Endothelial cell of umbilical vein (primary cell): Measurements from ENCODE around the gene PCNA. TPM values are rescaled to one million over a fixed set of nuclear protein-coding genes. Genes with fewer than 3 reads are reported as not detected.

Experiments
- BruUV-seq: library from RNA; stranded (reverse); fragments of 400-500 nt; replicated peaks from 2 replicates; lab custom pipeline; 2021; lab: Mats Ljungman, UMichigan
- CTCF ChIA-PET: fragments of 300-600, 350-600 bp; sonication (Branson Sonifier 250); formaldehyde crosslinking; loops from one replicate; lab custom pipeline; 2021; ENCODE audit warnings: antibody characterized with exemption, inconsistent platforms; lab: Charles Lee
- POLR2A ChIA-PET: fragments of 300-600, 350-600 bp; sonication (Branson Sonifier 250); formaldehyde crosslinking; loops from one replicate; lab custom pipeline; 2021; ENCODE audit warnings: antibody characterized with exemption, inconsistent platforms; lab: Charles Lee
- DNase-seq: peaks from one replicate; pipeline ENCODE4 v3.0.0-alpha.2; 2011; ENCODE audit warnings: low read depth, low spot score
- FAIRE-seq: peaks from 2 replicates; lab custom pipeline; 2011; peaks lifted over from hg19 to GRCh38; lab: Jason Lieb, UNC
- H2AFZ ChIP-seq: 2 replicates; pipeline ENCODE4 v1.6.0; 2012; ENCODE audit warnings: low read depth, low read length, control low read depth, inconsistent platforms
- H3K27ac ChIP-seq: 2 replicates; pipeline ENCODE4 v1.5.1; 2011; ENCODE audit warnings: low read depth, mild to moderate bottlenecking, control low read depth, low read length, moderate library complexity; ENCODE audit not compliant: insufficient read depth
- H3K27me3 ChIP-seq, 2 experiments: 2 replicates each; pipeline versions ENCODE4 v1.6.0 to v1.6.1; 2011; ENCODE audit warnings: low read length in 2 of 2, mixed read lengths in 1 of 2; ENCODE audit not compliant: control insufficient read depth in 2 of 2, insufficient read depth in 2 of 2
- H3K36me3 ChIP-seq, 2 experiments: 2 replicates in 1 of 2; 3 replicates in 1 of 2; pipeline ENCODE4 v1.5.1; 2011; ENCODE audit warnings: low read length in 2 of 2, mild to moderate bottlenecking in 1 of 2, moderate library complexity in 1 of 2; ENCODE audit not compliant: control insufficient read depth in 2 of 2, insufficient read depth in 2 of 2; ENCODE audit errors: extremely low read depth in 1 of 2
- H3K4me1 ChIP-seq: 3 replicates; pipeline ENCODE4 v1.5.1; 2011; ENCODE audit warnings: mild to moderate bottlenecking, low read length; ENCODE audit not compliant: control insufficient read depth, insufficient read depth; ENCODE audit errors: extremely low read depth
- H3K4me2 ChIP-seq: 2 replicates; pipeline ENCODE4 v1.6.1; 2011; ENCODE audit warnings: low read length, control low read depth, mixed read lengths; ENCODE audit not compliant: insufficient read depth
- H3K4me3 ChIP-seq, 3 experiments: fragments of 200-600 bp in 1 of 3; sonication (generic), shearing (Covaris generic) in 1 of 3; replicated peaks in 1 of 3; 2 replicates each; pipeline ENCODE4 v1.5.1; 2011 to 2016; ENCODE audit warnings: control low read depth in 3 of 3, low read length in 3 of 3, mild to moderate bottlenecking in 2 of 3, inconsistent platforms in 1 of 3, low read depth in 1 of 3, moderate library complexity in 1 of 3; ENCODE audit not compliant: insufficient read depth in 1 of 3
- H3K79me2 ChIP-seq: 2 replicates; pipeline ENCODE4 v1.6.0; 2012; ENCODE audit warnings: low read length, inconsistent platforms; ENCODE audit not compliant: control insufficient read depth, insufficient read depth
- H3K9ac ChIP-seq: replicated peaks from 2 replicates; pipeline ENCODE3; 2011; ENCODE audit warnings: low read length, control low read depth; ENCODE audit not compliant: insufficient read depth; ENCODE audit errors: extremely low read depth
- H3K9me1 ChIP-seq: replicated peaks from 3 replicates; pipeline ENCODE4 v1.6.0; 2011; ENCODE audit warnings: mild to moderate bottlenecking, low read length; ENCODE audit not compliant: control insufficient read depth, insufficient read depth; ENCODE audit errors: extremely low read depth
- H3K9me3 ChIP-seq: replicated peaks from 2 replicates; pipeline ENCODE4 v1.5.1; 2012; ENCODE audit warnings: low read length, inconsistent platforms; ENCODE audit not compliant: control insufficient read depth, insufficient read depth
- H4K20me1 ChIP-seq: replicated peaks from 2 replicates; pipeline ENCODE3; 2011; ENCODE audit warnings: mild to moderate bottlenecking, low read length; ENCODE audit not compliant: control insufficient read depth, insufficient read depth; ENCODE audit errors: extremely low read depth
- EZH2 ChIP-seq: IDR thresholded peaks from 2 replicates; pipeline ENCODE4 v1.6.1; 2012; ENCODE audit warnings: borderline replicate concordance, low read depth, mild to moderate bottlenecking, moderate library complexity, low read length, inconsistent platforms; ENCODE audit not compliant: severe bottlenecking
- FOS ChIP-seq: IDR thresholded peaks from 2 replicates; pipeline ENCODE4 v1.6.1; 2011; ENCODE audit warnings: mild to moderate bottlenecking, low read length, moderate library complexity, borderline replicate concordance; ENCODE audit not compliant: insufficient read depth
- GATA2 ChIP-seq: IDR thresholded peaks from 2 replicates; pipeline ENCODE4 v1.7.0; 2011; ENCODE audit warnings: low read depth, mild to moderate bottlenecking, moderate library complexity, mixed read lengths, low read length; ENCODE audit not compliant: insufficient read length, insufficient read depth
- JUN ChIP-seq: IDR thresholded peaks from 2 replicates; pipeline ENCODE4 v1.6.1; 2011; ENCODE audit warnings: borderline replicate concordance, low read depth; ENCODE audit not compliant: insufficient read length, insufficient read depth
- MAX ChIP-seq: IDR thresholded peaks from 2 replicates; pipeline ENCODE4 v1.6.1; 2011; ENCODE audit not compliant: insufficient read depth, insufficient read length
- MYC ChIP-seq: IDR thresholded peaks from one replicate; pipeline ENCODE4 v1.6.1; 2011; ENCODE audit warnings: mild to moderate bottlenecking, low read depth, low read length
- POLR2A ChIP-seq: IDR thresholded peaks from 2 replicates; pipeline ENCODE4 v1.6.1; 2012; ENCODE audit warnings: low read depth, mild to moderate bottlenecking, control low read depth, low read length
- POLR2AphosphoS5 ChIP-seq: IDR thresholded peaks from 2 replicates; pipeline ENCODE4 v1.6.1; 2012; ENCODE audit warnings: low read depth, mild to moderate bottlenecking, control low read depth, low read length, moderate library complexity; ENCODE audit not compliant: insufficient read depth
- dilution Hi-C: fragments of 300-500 bp; cut with MboI; formaldehyde crosslinking; loops from one replicate; pipeline ENCODE4 v1.15.0; 2019; ENCODE audit warnings: low sequenced_read_pairs; ENCODE audit not compliant: extremely low pct_ligation_motif_present
- intact Hi-C: fragments of 100-400 bp; cut with micrococcal nuclease; formaldehyde crosslinking; loops from one replicate; pipeline ENCODE4 v1.10.0; 2022
- polyA plus RNA-seq, 4 experiments: library from polyadenylated mRNA; depleted of rRNA in 3 of 4; stranded (reverse) in 3 of 4; unstranded in 1 of 4; fragments of >200 nt; gene quantifications; 2 replicates each; pipeline versions ENCODE4 v1.2.1 to v1.2.3, GENCODE V29; 2011 to 2012; ENCODE audit warnings: missing spikeins in 1 of 4
- total RNA-seq: library from RNA; stranded (reverse); gene quantifications from 2 replicates; pipeline ENCODE4 v1.2.3, GENCODE V29; 2021
- TF ChIP-seq, protein P1 (sequence below), 2 donors: IDR thresholded peaks; 1 replicate in 1 of 2; 2 replicates in 1 of 2; pipeline ENCODE4 v1.5.1; 2011; ENCODE audit warnings: low read length in 2 of 2, mild to moderate bottlenecking in 2 of 2, moderate library complexity in 2 of 2, control low read depth in 1 of 2, inconsistent platforms in 1 of 2, low read depth in 1 of 2; ENCODE audit not compliant: insufficient read depth in 1 of 2; ENCODE audit errors: extremely low read depth in 1 of 2

The PCNA gene
- total and polyA plus RNA-seq, 2 donors (not counting 3 experiments of a cell fraction or from before 2014, with no cell fraction given), result 175 to 295 TPM

DNA sequence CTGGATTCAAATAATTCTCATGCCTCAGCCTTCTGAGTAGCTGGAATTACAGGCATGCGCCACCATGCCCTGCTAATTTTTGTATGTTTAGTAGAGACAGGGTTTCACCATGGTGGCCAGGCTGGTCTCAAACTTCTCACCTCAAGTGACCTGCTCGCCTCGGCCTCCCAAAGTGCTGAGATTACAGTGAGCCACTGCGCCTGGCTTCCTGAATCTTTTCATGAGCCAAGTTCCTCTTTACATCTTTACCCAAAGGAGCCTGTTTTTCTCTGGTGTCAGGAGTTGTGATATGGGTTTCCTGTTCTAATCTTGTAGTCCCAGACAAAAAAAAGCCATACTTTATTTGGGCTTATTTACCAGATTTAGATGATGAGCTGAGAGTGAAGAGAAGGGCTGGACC lies 34.4 kb downstream of the PCNA start:
- no peaks in the 10 kb centered on the region for H3K36me3 ChIP-seq
- DNase-seq, result no peak
- no peaks in the 10 kb centered on the region for H4K20me1 ChIP-seq
- POLR2A ChIA-PET, result no interaction called here
- H3K4me2 ChIP-seq, result no peak overlapping the region
- no peak for TF ChIP-seq POLR2A
- no peak for TF ChIP-seq FOS
- TF ChIP-seq MYC, result no peak
- TF ChIP-seq JUN, result no peak
- TF ChIP-seq EZH2, result no peak
- TF ChIP-seq MAX, result no peak
- TF ChIP-seq, protein P1, sequence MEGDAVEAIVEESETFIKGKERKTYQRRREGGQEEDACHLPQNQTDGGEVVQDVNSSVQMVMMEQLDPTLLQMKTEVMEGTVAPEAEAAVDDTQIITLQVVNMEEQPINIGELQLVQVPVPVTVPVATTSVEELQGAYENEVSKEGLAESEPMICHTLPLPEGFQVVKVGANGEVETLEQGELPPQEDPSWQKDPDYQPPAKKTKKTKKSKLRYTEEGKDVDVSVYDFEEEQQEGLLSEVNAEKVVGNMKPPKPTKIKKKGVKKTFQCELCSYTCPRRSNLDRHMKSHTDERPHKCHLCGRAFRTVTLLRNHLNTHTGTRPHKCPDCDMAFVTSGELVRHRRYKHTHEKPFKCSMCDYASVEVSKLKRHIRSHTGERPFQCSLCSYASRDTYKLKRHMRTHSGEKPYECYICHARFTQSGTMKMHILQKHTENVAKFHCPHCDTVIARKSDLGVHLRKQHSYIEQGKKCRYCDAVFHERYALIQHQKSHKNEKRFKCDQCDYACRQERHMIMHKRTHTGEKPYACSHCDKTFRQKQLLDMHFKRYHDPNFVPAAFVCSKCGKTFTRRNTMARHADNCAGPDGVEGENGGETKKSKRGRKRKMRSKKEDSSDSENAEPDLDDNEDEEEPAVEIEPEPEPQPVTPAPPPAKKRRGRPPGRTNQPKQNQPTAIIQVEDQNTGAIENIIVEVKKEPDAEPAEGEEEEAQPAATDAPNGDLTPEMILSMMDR (IDR thresholded peaks at IDR 0.05; ENCODE audit: extremely low read depth in 1 of 2, insufficient read depth in 1 of 2, low read depth in 1 of 2, low read length in 2 of 2), result no peak
- TF ChIP-seq GATA2, result no peak
- TF ChIP-seq POLR2AphosphoS5, result no peak
- no peak for FAIRE-seq
- intact Hi-C loops (no loop called here), dilution Hi-C loops (no loop called here)
- no peaks in the 10 kb centered on the region for H3K27me3 ChIP-seq
- no peaks in the 10 kb centered on the region for H3K9me1 ChIP-seq
- no TSS peak for BruUV-seq
- no peaks in the 10 kb centered on the region for H3K9me3 ChIP-seq
- H2AFZ ChIP-seq, result no peak overlapping the region
- H3K27ac ChIP-seq, result no peak overlapping the region
- CTCF ChIA-PET, result interaction anchor here (1.4 kb wide), 1 partner anchor 16 kb away, joined by 8 read pairs; no protein-coding TSS in a partner anchor
- no peak overlapping the region for H3K9ac ChIP-seq
- no peaks in the 10 kb centered on the region for H3K79me2 ChIP-seq
- no peak overlapping the region for H3K4me3 ChIP-seq
- peaks cover 8% of the 10 kb centered on the region for H3K4me1 ChIP-seq
